Measurements from ENCODE around the gene FAM76A. TPM values are rescaled to one million over a fixed set of nuclear protein-coding genes. Genes with fewer than 3 reads are reported as not detected.

Gene FAM76A
- total RNA-seq, 1 experiment from 2014 or later: 9.6 TPM

GRCh38 chr1:27763358-27763757, 37.6 kb downstream of the FAM76A start:
- ATAC-seq (no peak), DNase-seq (ENCODE audit: low read depth, low spot score) (no peak)
- no peak overlapping the region for H3K4me3 ChIP-seq (replicated peaks in 1 of 2; ENCODE audit: low read depth in 1 of 2, low read length in 2 of 2)
- H3K9me2 ChIP-seq (ENCODE audit: insufficient read depth): no peaks in the 10 kb centered on the region
- no peaks in the 10 kb centered on the region for H3K27me3 ChIP-seq (ENCODE audit: insufficient read depth, low read length)
- no peaks in the 10 kb centered on the region for H3K79me2 ChIP-seq (ENCODE audit: insufficient read depth, low read length)
- H3K27ac ChIP-seq (ENCODE audit: low read depth, low read length): no peak overlapping the region
- CTCF ChIA-PET: no interaction called here
- POLR2A ChIA-PET: no interaction called here
- no peaks in the 10 kb centered on the region for H3K4me1 ChIP-seq (ENCODE audit: control insufficient read depth in 1 of 2, insufficient read depth in 2 of 2, low read length in 2 of 2)
- intact Hi-C loops (cut with micrococcal nuclease): no loop called here
- no peaks in the 10 kb centered on the region for H3K9me3 ChIP-seq (ENCODE audit: control insufficient read depth in 1 of 2, insufficient read depth in 1 of 2, low read depth in 1 of 2, low read length in 2 of 2)
- H2AFZ ChIP-seq (ENCODE audit: low read depth, low read length, poor library complexity, severe bottlenecking): no peak overlapping the region
- H3K9ac ChIP-seq (ENCODE audit: low read length): no peak overlapping the region
- no TSS peak for BruUV-seq (replicated peaks)
- TF ChIP-seq EZH2 (IDR thresholded peaks at IDR 0.05) (no peak), CBX3 (IDR thresholded peaks at IDR 0.05; ENCODE audit: low read depth) (no peak), FOSL1 (IDR thresholded peaks at IDR 0.05; ENCODE audit: low read depth) (no peak), SIN3A (IDR thresholded peaks at IDR 0.05; ENCODE audit: low read depth) (no peak), POLR2AphosphoS5 (IDR thresholded peaks at IDR 0.05; ENCODE audit: low read depth, low read length) (no peak), REST (IDR thresholded peaks at IDR 0.05; ENCODE audit: low read depth) (no peak), ELF1 (IDR thresholded peaks at IDR 0.05; ENCODE audit: borderline replicate concordance, low read depth) (no peak), EZH2phosphoT487 (IDR thresholded peaks at IDR 0.05; ENCODE audit: borderline replicate concordance) (no peak), ZFX (IDR thresholded peaks at IDR 0.05) (no peak), EGR1 (IDR thresholded peaks at IDR 0.05; ENCODE audit: low read depth) (no peak), CTCF (IDR thresholded peaks at IDR 0.05 in 2 of 3, conservative IDR thresholded peaks at IDR 0.05 in 1 of 3; ENCODE audit: borderline replicate concordance in 1 of 3, insufficient read depth in 1 of 3, low read depth in 2 of 3, low read length in 2 of 3) (no peak), ZBTB33 (IDR thresholded peaks at IDR 0.05; ENCODE audit: extremely low read depth, insufficient replicate concordance, low read length) (no peak), ATF3 (IDR thresholded peaks at IDR 0.05) (no peak), TCF7L2 (IDR thresholded peaks at IDR 0.05; ENCODE audit: borderline replicate concordance, extremely low read depth, insufficient read depth, insufficient read length) (no peak)
- RAD21 ChIA-PET (ENCODE audit: low non-redundant PET in 1 of 2, low total read pairs in 2 of 2, uncharacterized antibody in 2 of 2, unreplicated experiment in 2 of 2): no interaction called here
- H3K4me2 ChIP-seq (ENCODE audit: low read length): no peak overlapping the region
- H4K20me1 ChIP-seq (ENCODE audit: insufficient read depth): no peaks in the 10 kb centered on the region
- no peaks in the 10 kb centered on the region for H3K36me3 ChIP-seq (ENCODE audit: control insufficient read depth in 1 of 2, insufficient read depth in 2 of 2, low read length in 2 of 2)
